Measurements from ENCODE around the gene CCDC148. TPM values are rescaled to one million over a fixed set of nuclear protein-coding genes. Genes with fewer than 3 reads are reported as not detected.
A peak's percentile ranks its signal among the peaks of the same experiment; 100 is the strongest.

The CCDC148 gene
- total RNA-seq, 1 experiment from 2014 or later = 2.1 TPM

GRCh38 chr2:158497486-158497885, 40.9 kb upstream of the CCDC148 start (continued):
- TF ChIP-seq, protein P1, sequence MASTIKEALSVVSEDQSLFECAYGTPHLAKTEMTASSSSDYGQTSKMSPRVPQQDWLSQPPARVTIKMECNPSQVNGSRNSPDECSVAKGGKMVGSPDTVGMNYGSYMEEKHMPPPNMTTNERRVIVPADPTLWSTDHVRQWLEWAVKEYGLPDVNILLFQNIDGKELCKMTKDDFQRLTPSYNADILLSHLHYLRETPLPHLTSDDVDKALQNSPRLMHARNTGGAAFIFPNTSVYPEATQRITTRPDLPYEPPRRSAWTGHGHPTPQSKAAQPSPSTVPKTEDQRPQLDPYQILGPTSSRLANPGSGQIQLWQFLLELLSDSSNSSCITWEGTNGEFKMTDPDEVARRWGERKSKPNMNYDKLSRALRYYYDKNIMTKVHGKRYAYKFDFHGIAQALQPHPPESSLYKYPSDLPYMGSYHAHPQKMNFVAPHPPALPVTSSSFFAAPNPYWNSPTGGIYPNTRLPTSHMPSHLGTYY (CRISPR knock-in tag; IDR thresholded peaks at IDR 0.05) = no peak

GRCh38 chr2:158496986-158497385, 40.4 kb upstream of the CCDC148 start:
- peak overlapping the region; percentile 13 for H3K4me3 Mint-ChIP-seq
- H3K4me1 Mint-ChIP-seq = peaks cover 47% of the 10 kb centered on the region

More at GRCh38 chr2:158496986-158497385, 40.4 kb upstream of the CCDC148 start:
- H3K27ac Mint-ChIP-seq = peak overlapping the region; percentile 14
- no peak for TF ChIP-seq RELA (CRISPR knock-in tag; IDR thresholded peaks at IDR 0.05; ENCODE audit: borderline replicate concordance)
- no peak for TF ChIP-seq OVOL2 (CRISPR knock-in tag; IDR thresholded peaks at IDR 0.05; ENCODE audit: borderline replicate concordance)
- TF ChIP-seq TCF7 (CRISPR knock-in tag; IDR thresholded peaks at IDR 0.05; ENCODE audit: low read depth) = no peak
- TF ChIP-seq SP1 (CRISPR knock-in tag; conservative IDR thresholded peaks at IDR 0.05) = no peak
- TF ChIP-seq, protein P2, sequence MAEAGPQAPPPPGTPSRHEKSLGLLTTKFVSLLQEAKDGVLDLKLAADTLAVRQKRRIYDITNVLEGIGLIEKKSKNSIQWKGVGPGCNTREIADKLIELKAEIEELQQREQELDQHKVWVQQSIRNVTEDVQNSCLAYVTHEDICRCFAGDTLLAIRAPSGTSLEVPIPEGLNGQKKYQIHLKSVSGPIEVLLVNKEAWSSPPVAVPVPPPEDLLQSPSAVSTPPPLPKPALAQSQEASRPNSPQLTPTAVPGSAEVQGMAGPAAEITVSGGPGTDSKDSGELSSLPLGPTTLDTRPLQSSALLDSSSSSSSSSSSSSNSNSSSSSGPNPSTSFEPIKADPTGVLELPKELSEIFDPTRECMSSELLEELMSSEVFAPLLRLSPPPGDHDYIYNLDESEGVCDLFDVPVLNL (CRISPR knock-in tag; IDR thresholded peaks at IDR 0.05; ENCODE audit: borderline replicate concordance, low read depth) = no peak
- no peak for TF ChIP-seq ZNF416 (CRISPR knock-in tag; IDR thresholded peaks at IDR 0.05)
- TF ChIP-seq, protein P3, sequence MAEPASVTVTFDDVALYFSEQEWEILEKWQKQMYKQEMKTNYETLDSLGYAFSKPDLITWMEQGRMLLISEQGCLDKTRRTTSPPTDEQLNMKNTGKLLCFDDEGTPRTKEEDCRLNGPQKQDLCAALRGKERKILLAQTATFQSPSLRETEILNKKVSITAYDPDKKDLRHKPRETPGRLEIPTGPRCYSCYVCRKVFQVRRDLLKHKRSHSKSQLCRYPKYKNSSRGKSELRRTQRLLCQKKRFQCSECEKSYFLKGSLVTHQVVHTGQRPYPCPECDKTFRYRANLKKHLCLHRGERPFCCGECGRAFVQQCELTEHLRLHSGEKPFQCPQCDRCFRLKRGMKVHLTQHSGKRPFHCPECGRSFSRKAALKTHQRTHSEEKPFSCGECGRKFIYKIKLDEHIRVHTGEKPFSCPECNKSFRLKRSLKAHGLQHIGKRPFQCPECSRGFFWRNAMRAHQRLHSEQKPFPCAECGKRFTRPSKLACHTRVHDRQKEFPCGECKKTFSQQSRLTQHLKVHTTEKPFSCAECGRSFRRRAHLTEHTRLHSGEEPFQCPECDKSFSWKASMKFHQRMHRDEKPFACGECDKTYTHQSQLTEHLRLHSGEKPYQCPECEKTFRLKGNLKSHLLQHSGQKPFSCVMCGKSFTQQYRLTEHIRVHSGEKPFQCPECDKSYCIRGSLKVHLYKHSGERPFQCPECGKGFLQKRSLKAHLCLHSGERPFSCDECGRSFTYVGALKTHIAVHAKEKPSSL (CRISPR knock-in tag; conservative IDR thresholded peaks at IDR 0.05) = no peak
- TF ChIP-seq SMAD3 (CRISPR knock-in tag; IDR thresholded peaks at IDR 0.05; ENCODE audit: borderline replicate concordance) = no peak
- TF ChIP-seq CREB1 (CRISPR knock-in tag; IDR thresholded peaks at IDR 0.05) = no peak
- TF ChIP-seq, protein P4, sequence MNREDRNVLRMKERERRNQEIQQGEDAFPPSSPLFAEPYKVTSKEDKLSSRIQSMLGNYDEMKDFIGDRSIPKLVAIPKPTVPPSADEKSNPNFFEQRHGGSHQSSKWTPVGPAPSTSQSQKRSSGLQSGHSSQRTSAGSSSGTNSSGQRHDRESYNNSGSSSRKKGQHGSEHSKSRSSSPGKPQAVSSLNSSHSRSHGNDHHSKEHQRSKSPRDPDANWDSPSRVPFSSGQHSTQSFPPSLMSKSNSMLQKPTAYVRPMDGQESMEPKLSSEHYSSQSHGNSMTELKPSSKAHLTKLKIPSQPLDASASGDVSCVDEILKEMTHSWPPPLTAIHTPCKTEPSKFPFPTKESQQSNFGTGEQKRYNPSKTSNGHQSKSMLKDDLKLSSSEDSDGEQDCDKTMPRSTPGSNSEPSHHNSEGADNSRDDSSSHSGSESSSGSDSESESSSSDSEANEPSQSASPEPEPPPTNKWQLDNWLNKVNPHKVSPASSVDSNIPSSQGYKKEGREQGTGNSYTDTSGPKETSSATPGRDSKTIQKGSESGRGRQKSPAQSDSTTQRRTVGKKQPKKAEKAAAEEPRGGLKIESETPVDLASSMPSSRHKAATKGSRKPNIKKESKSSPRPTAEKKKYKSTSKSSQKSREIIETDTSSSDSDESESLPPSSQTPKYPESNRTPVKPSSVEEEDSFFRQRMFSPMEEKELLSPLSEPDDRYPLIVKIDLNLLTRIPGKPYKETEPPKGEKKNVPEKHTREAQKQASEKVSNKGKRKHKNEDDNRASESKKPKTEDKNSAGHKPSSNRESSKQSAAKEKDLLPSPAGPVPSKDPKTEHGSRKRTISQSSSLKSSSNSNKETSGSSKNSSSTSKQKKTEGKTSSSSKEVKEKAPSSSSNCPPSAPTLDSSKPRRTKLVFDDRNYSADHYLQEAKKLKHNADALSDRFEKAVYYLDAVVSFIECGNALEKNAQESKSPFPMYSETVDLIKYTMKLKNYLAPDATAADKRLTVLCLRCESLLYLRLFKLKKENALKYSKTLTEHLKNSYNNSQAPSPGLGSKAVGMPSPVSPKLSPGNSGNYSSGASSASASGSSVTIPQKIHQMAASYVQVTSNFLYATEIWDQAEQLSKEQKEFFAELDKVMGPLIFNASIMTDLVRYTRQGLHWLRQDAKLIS (CRISPR knock-in tag; IDR thresholded peaks at IDR 0.05; ENCODE audit: borderline replicate concordance) = no peak
- TF ChIP-seq, protein P1 (CRISPR knock-in tag; IDR thresholded peaks at IDR 0.05) = no peak
- TF ChIP-seq, protein P5, sequence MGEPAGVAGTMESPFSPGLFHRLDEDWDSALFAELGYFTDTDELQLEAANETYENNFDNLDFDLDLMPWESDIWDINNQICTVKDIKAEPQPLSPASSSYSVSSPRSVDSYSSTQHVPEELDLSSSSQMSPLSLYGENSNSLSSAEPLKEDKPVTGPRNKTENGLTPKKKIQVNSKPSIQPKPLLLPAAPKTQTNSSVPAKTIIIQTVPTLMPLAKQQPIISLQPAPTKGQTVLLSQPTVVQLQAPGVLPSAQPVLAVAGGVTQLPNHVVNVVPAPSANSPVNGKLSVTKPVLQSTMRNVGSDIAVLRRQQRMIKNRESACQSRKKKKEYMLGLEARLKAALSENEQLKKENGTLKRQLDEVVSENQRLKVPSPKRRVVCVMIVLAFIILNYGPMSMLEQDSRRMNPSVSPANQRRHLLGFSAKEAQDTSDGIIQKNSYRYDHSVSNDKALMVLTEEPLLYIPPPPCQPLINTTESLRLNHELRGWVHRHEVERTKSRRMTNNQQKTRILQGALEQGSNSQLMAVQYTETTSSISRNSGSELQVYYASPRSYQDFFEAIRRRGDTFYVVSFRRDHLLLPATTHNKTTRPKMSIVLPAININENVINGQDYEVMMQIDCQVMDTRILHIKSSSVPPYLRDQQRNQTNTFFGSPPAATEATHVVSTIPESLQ (CRISPR knock-in tag; IDR thresholded peaks at IDR 0.05) = no peak
- no peak for TF ChIP-seq ZBTB21 (CRISPR knock-in tag; IDR thresholded peaks at IDR 0.05; ENCODE audit: borderline replicate concordance)
- POLR2A ChIA-PET = no interaction called here
- ATAC-seq (peak; percentile 57), DNase-seq (ENCODE audit: low spot score) (no peak)
- H3K27me3 Mint-ChIP-seq (ENCODE audit: low read depth) = no peaks in the 10 kb centered on the region
- CTCF ChIA-PET = interaction anchor here (0.6 to 1.4 kb wide), 6 partner anchors 9 to 473 kb away, joined by 3 to 5 read pairs (median 3); no protein-coding TSS in a partner anchor
- H3K9me3 Mint-ChIP-seq = no peaks in the 10 kb centered on the region
- no peaks in the 10 kb centered on the region for H3K36me3 Mint-ChIP-seq
